Lung (tissue), 16 donors: ENCODE data around the gene DBF4B. TPM values are rescaled to one million over a fixed set of nuclear protein-coding genes. Genes with fewer than 3 reads are reported as not detected.

Experiments
- ATAC-seq: fragments of 200-7000 bp; cut with Tn5 transposase; one replicate; pipeline ENCODE4 v1.9.1; 2020; ENCODE audit warnings: moderate number of reproducible peaks; ENCODE audit not compliant: insufficient read depth, low FRiP score
- DNase-seq, 3 donors: peaks; one replicate each; pipeline ENCODE4 v3.0.0-alpha.2; 2013 to 2017
- H3K27ac ChIP-seq, 2 donors: one replicate each; pipeline ENCODE4 v1.5.1; 2013; ENCODE audit warnings: mild to moderate bottlenecking in 2 of 2, moderate library complexity in 2 of 2, control low read depth in 1 of 2, inconsistent platforms in 1 of 2, low read depth in 1 of 2, low read length in 1 of 2
- H3K27me3 ChIP-seq, 3 donors: one replicate each; pipeline ENCODE4 v1.5.1; 2013; ENCODE audit warnings: low read length in 2 of 3; ENCODE audit not compliant: control insufficient read depth in 3 of 3, insufficient read depth in 3 of 3
- H3K36me3 ChIP-seq, 4 donors: one replicate each; pipeline ENCODE4 v1.5.1; 2013; ENCODE audit warnings: low read length in 4 of 4, mild to moderate bottlenecking in 1 of 4, moderate library complexity in 1 of 4; ENCODE audit not compliant: control insufficient read depth in 4 of 4, insufficient read depth in 4 of 4
- H3K4me1 ChIP-seq, 5 donors: one replicate each; pipeline ENCODE4 v1.5.1; 2013; ENCODE audit warnings: low read length in 5 of 5, mild to moderate bottlenecking in 2 of 5, moderate library complexity in 1 of 5; ENCODE audit not compliant: control insufficient read depth in 5 of 5, insufficient read depth in 5 of 5
- H3K4me3 ChIP-seq: one replicate; pipeline ENCODE4 v1.5.1; 2013; ENCODE audit warnings: mild to moderate bottlenecking, control low read depth, moderate library complexity
- H3K9ac ChIP-seq, 2 donors: one replicate each; pipeline ENCODE4 v1.5.1; 2013; ENCODE audit warnings: low read length in 2 of 2, control low read depth in 1 of 2; ENCODE audit not compliant: insufficient read depth in 1 of 2
- H3K9me3 ChIP-seq, 4 donors: one replicate each; pipeline ENCODE4 v1.5.1; 2013; ENCODE audit warnings: low read length in 3 of 4, mild to moderate bottlenecking in 1 of 4, moderate library complexity in 1 of 4; ENCODE audit not compliant: control insufficient read depth in 4 of 4, insufficient read depth in 3 of 4
- WGBS, 2 donors: extraction: QIAGEN DNeasy Blood & Tissue Kit; methylation state at CpG; one replicate each; pipeline ENCODE4 v1.1.7; 2013; 5-methylcytosine and 5-hydroxymethylcytosine counted together
- long read RNA-seq, 5 donors: transcript quantifications; one replicate each; lab custom pipeline, GENCODE V29; 2026
- polyA plus RNA-seq, 2 donors: library from polyadenylated mRNA; stranded (reverse); fragments of 200-250 nt; gene quantifications; one replicate each; pipeline ENCODE4 v1.2.1, GENCODE V29; 2013
- total RNA-seq, 2 donors: library from RNA; depleted of rRNA in 1 of 2; stranded (reverse); fragments of >200 nt in 1 of 2; gene quantifications; one replicate each; pipeline ENCODE4 v1.2.1, GENCODE V29; 2014 to 2021
- TF ChIP-seq, protein P1 (sequence below): IDR thresholded peaks from 2 replicates; pipeline ENCODE4 v1.5.1; 2012; ENCODE audit warnings: mild to moderate bottlenecking; ENCODE audit errors: control extremely low read depth, extremely low read depth
- donor health status: control.
- donor health status: control.
- donor health status: Bipolar disorder and iron deficiency.
- donor health status: healthy.
- donor health status: DM: yes; HTN: yes; CAD: no.

The DBF4B gene, protein sequence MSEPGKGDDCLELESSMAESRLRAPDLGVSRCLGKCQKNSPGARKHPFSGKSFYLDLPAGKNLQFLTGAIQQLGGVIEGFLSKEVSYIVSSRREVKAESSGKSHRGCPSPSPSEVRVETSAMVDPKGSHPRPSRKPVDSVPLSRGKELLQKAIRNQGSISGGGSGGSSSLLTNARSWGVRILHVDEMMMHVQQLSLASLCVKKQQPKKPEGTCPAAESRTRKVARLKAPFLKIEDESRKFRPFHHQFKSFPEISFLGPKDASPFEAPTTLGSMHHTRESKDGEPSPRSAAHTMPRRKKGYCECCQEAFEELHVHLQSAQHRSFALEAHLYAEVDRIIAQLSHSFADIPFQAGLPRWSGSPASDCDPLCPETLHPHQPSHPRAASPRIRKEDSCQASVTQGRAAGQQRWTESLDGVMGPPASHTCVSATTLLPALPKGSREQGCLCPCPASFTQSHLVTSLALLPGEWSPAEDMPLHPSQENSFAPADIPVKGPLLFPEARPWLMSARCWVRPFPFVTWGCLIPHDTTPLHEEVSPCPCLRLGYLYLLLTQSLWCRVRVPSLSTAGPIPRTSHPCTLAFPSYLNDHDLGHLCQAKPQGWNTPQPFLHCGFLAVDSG
- 1 to 10 TPM; 3.5 to 8.6 TPM for total RNA-seq
- 1 to 10 TPM; 2.7 to 2.8 TPM for polyA plus RNA-seq
- long read RNA-seq, donor 1, partial matches to known transcripts = 0 of 2 reads
- long read RNA-seq, donor 1, other reads (novel, unspliced or antisense) = 0 of 2 reads
- long read RNA-seq, donor 2, partial matches to known transcripts = 0 of 1 reads
- long read RNA-seq, donor 2, other reads (novel, unspliced or antisense) = 0 of 1 reads
- long read RNA-seq, donor 3 = 0 reads
- long read RNA-seq, donor 4 = 0 reads
- long read RNA-seq, donor 5, partial matches to known transcripts = 0 of 1 reads
- long read RNA-seq, donor 5, other reads (novel, unspliced or antisense) = 0 of 1 reads

DNA sequence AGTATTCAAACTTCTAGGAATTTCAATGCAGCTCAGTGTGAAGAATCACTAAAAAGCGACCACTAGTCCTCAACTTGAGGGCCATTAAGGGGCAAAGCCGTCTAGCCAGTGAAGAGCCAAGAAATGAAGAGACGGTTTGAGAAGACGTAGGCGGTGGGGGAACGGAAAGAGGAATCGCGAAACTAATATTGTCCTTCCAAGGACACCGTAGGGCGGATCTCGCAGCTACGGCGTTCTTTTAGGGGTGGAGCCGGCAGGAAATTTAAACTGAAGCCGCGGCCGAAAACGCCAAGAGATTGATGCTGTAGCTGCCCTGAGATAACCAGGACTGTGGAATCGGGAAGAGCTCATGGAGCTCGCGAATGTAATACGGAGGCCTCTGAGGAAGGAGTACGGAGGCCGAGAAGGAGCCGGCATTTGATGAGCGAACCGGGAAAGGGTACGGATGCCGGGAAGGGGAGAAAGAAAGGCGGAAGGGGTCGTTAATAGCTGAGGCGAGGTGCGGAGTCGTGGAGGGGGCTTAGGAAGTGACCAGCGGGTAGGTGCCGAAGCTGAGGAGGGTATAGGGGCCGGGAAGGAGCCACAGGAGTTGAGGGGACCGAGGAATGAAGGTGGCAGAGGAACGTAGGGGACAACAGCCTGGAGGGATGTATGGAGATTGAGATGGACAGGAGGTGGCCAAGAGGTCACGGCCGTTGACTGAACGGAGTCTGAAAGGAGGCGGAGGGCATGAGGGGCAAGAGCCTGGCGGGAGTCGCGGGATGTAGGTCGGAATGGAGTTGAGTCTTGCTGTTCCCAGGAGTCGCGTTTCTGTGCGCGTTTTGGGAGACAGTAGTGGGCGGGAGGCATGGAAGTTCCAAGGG, at the start of gene DBF4B:
TSS of gene DBF4B (plus strand) at position 265 of the 863 bp plus-strand sequence. CDS start at position 421, 156 bp downstream.
- no peaks in the 10 kb centered on the region for H3K9me3 ChIP-seq
- H3K9ac ChIP-seq = peak within 1 kb of the TSS; percentile 64 to 82
- ATAC-seq (peak; percentile 85), DNase-seq (peak; percentile 92 to 98 (median 95))
- TF ChIP-seq, protein P1, sequence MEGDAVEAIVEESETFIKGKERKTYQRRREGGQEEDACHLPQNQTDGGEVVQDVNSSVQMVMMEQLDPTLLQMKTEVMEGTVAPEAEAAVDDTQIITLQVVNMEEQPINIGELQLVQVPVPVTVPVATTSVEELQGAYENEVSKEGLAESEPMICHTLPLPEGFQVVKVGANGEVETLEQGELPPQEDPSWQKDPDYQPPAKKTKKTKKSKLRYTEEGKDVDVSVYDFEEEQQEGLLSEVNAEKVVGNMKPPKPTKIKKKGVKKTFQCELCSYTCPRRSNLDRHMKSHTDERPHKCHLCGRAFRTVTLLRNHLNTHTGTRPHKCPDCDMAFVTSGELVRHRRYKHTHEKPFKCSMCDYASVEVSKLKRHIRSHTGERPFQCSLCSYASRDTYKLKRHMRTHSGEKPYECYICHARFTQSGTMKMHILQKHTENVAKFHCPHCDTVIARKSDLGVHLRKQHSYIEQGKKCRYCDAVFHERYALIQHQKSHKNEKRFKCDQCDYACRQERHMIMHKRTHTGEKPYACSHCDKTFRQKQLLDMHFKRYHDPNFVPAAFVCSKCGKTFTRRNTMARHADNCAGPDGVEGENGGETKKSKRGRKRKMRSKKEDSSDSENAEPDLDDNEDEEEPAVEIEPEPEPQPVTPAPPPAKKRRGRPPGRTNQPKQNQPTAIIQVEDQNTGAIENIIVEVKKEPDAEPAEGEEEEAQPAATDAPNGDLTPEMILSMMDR = peak; percentile 2
- H3K27ac ChIP-seq = peak within 1 kb of the TSS; percentile 27 to 51
- peaks cover 0 to 3% (median 0%) of the 10 kb centered on the region in 4 donors for H3K36me3 ChIP-seq
- H3K27me3 ChIP-seq = no peaks in the 10 kb centered on the region
- H3K4me1 ChIP-seq = peaks cover 0 to 13% (median 5%) of the 10 kb centered on the region in 5 donors
- H3K4me3 ChIP-seq = peak within 1 kb of the TSS; percentile 94
- 1% methylated on average over 52 of the region's 52 CpGs for WGBS, 2 donors

DNA sequence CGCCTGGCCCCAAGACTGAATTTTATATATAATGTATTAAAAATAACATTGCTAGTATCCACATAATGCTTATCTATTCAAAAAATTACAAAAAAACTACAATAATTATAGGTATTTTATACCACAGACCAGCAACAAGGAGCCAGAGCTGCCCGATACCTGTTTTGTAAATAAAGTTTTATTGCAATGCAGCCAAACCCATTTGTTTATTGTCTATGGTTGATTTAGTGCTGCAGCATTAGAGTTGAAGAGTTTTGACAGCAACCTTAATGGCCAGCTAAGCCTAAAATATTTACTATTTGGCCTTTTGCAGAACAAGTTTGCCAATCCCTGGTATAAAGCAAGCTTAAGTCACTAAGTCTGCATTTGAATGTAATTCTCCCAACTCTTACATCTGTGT, 46.6 kb upstream of the DBF4B start:
- H3K9ac ChIP-seq = no peak overlapping the region
- H3K4me1 ChIP-seq = peaks cover 0 to 6% (median 0%) of the 10 kb centered on the region in 5 donors
- H3K9me3 ChIP-seq = no peaks in the 10 kb centered on the region
- no peak for DNase-seq
- no peak overlapping the region for H3K4me3 ChIP-seq
- no peak for ATAC-seq
- TF ChIP-seq, protein P1 = no peak
- peaks cover 0 to 5% (median 4%) of the 10 kb centered on the region in 3 donors for H3K27me3 ChIP-seq
- no peaks in the 10 kb centered on the region for H3K36me3 ChIP-seq
- H3K27ac ChIP-seq = no peak overlapping the region
- 97 to 99% methylated on average over 2 of the region's 2 CpGs for WGBS, 2 donors

DNA sequence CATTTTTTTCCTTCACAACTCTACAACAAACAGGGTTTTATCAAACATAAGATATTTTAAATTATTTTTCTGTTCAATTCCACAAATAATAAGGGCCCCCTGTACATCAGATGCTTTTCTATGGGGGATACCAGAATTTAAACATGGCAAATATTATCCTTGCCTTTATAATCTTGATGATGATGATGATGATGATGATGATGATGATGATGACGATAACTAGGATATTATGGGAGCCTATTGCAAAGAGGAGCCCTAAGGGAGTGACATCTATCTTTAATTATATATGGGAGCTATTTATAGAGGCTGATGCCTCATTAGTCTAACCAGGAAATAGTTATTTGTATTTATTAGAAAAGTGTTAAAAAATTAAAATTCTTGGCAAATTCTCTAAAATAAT, 45.4 kb upstream of the DBF4B start:
- DNase-seq = no peak
- Histone ChIP-seq H3K9ac (no peak overlapping the region), H3K4me1 (peaks cover 0 to 8% (median 0%) of the 10 kb centered on the region in 5 donors), H3K27ac (no peak overlapping the region), H3K9me3 (no peaks in the 10 kb centered on the region), H3K36me3 (no peaks in the 10 kb centered on the region), H3K27me3 (no peaks in the 10 kb centered on the region), H3K4me3 (no peak overlapping the region)
- no peak for ATAC-seq
- 76 to 77% methylated on average over 1 of the region's 1 CpG for WGBS, 2 donors
- TF ChIP-seq, protein P1 = no peak
